ENCODE data around the gene LRP1B.

GRCh38 chr2:141151611-141152286 is 979.1 kb downstream of the LRP1B start:
- no peak for TF ChIP-seq POLR2A (IDR thresholded peaks at IDR 0.05)
- TF ChIP-seq, protein P1, sequence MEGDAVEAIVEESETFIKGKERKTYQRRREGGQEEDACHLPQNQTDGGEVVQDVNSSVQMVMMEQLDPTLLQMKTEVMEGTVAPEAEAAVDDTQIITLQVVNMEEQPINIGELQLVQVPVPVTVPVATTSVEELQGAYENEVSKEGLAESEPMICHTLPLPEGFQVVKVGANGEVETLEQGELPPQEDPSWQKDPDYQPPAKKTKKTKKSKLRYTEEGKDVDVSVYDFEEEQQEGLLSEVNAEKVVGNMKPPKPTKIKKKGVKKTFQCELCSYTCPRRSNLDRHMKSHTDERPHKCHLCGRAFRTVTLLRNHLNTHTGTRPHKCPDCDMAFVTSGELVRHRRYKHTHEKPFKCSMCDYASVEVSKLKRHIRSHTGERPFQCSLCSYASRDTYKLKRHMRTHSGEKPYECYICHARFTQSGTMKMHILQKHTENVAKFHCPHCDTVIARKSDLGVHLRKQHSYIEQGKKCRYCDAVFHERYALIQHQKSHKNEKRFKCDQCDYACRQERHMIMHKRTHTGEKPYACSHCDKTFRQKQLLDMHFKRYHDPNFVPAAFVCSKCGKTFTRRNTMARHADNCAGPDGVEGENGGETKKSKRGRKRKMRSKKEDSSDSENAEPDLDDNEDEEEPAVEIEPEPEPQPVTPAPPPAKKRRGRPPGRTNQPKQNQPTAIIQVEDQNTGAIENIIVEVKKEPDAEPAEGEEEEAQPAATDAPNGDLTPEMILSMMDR (IDR thresholded peaks at IDR 0.05), result no peak

Measured in breast epithelium (tissue), 3 donors.